C4-2B (cell line): ENCODE measurements around the gene LRG1.

ENCODE experiments used
- ZFX ChIP-seq: fragments of 450-650 bp; IDR thresholded peaks from 2 replicates; pipeline ENCODE4 v1.6.1; 2017
- TF ChIP-seq, protein P1 (sequence below): fragments of 450-650 bp; conservative IDR thresholded peaks from 2 replicates; pipeline ENCODE4 v1.5.1; 2017; ENCODE audit warnings: mild to moderate bottlenecking

DNA sequence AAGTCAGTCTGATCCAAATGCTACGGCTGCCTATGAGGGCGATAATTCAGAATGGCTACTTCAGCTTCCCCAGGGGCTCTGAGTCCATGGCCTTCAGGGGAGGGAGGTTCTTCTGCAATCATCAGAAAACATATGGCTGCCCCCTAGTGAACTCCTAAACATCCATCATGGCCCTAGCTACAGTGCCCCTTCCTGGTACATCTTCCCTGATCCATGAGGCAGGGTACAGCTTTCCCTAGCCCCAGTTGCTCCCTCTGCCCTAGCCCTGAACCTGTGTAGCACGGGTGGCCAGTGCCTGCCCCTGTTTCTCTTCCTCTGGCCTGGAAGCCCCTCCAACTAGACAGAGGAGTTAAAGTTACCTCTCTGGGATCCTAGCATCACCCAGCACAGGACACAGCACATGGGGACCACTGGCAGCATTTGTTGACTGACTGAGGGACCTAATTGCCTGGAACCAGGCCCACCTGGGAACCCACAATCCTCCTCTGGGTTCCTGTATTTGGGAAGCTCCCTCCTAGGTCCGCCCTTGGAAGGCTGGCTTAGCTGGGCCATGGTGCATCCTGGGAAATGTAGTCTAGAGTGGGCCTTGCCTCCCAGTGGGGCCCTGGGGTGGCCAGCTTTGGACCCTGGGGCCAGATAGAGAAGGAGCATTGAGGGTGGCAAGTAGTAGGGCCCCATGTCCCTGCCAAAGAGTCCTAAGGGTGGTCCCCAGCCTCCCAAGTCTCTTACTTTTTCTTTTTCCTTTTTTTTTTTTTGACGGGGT lies 37.4 kb upstream of the LRG1 start:
- TF ChIP-seq, protein P1, sequence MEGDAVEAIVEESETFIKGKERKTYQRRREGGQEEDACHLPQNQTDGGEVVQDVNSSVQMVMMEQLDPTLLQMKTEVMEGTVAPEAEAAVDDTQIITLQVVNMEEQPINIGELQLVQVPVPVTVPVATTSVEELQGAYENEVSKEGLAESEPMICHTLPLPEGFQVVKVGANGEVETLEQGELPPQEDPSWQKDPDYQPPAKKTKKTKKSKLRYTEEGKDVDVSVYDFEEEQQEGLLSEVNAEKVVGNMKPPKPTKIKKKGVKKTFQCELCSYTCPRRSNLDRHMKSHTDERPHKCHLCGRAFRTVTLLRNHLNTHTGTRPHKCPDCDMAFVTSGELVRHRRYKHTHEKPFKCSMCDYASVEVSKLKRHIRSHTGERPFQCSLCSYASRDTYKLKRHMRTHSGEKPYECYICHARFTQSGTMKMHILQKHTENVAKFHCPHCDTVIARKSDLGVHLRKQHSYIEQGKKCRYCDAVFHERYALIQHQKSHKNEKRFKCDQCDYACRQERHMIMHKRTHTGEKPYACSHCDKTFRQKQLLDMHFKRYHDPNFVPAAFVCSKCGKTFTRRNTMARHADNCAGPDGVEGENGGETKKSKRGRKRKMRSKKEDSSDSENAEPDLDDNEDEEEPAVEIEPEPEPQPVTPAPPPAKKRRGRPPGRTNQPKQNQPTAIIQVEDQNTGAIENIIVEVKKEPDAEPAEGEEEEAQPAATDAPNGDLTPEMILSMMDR: no peak
- TF ChIP-seq ZFX: no peak
